ENCODE data around the gene CAV2.

The CAV2 gene

GRCh38 chr7:116521046-116521664 is 21.6 kb downstream of the CAV2 start:
- Histone ChIP-seq H4K20me1 (ENCODE audit: insufficient read depth, low read length) (no peaks in the 10 kb centered on the region), H3K4me2 (ENCODE audit: low read length) (no peak overlapping the region), H3K4me3 (ENCODE audit: low read depth, low read length, poor library complexity, severe bottlenecking) (no peak overlapping the region), H3K9ac (ENCODE audit: low read length) (no peak overlapping the region), H3F3A (ENCODE audit: insufficient read depth, low read length) (no peaks in the 10 kb centered on the region), H3K27me3 (ENCODE audit: insufficient read depth, low read length) (peaks cover 18% of the 10 kb centered on the region; the same call in 1 of the 2 replicates), H3K9me3 (ENCODE audit: low read length) (no peaks in the 10 kb centered on the region), H3K27ac (ENCODE audit: low read depth, low read length, poor library complexity, severe bottlenecking) (no peak overlapping the region), H2AFZ (ENCODE audit: low read length) (no peak overlapping the region), H3K36me3 (ENCODE audit: insufficient read depth, low read length) (no peaks in the 10 kb centered on the region), H3K79me2 (ENCODE audit: insufficient read depth, low read length) (no peaks in the 10 kb centered on the region), H3K4me1 (ENCODE audit: insufficient read depth, low read length, severe bottlenecking) (peaks cover 16% of the 10 kb centered on the region), H3K9me2 (ENCODE audit: low read depth, low read length) (no peaks in the 10 kb centered on the region)
- TF ChIP-seq EZH2 (IDR thresholded peaks at IDR 0.05; ENCODE audit: borderline replicate concordance, low read length): no peak
- TF ChIP-seq, protein P1, sequence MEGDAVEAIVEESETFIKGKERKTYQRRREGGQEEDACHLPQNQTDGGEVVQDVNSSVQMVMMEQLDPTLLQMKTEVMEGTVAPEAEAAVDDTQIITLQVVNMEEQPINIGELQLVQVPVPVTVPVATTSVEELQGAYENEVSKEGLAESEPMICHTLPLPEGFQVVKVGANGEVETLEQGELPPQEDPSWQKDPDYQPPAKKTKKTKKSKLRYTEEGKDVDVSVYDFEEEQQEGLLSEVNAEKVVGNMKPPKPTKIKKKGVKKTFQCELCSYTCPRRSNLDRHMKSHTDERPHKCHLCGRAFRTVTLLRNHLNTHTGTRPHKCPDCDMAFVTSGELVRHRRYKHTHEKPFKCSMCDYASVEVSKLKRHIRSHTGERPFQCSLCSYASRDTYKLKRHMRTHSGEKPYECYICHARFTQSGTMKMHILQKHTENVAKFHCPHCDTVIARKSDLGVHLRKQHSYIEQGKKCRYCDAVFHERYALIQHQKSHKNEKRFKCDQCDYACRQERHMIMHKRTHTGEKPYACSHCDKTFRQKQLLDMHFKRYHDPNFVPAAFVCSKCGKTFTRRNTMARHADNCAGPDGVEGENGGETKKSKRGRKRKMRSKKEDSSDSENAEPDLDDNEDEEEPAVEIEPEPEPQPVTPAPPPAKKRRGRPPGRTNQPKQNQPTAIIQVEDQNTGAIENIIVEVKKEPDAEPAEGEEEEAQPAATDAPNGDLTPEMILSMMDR (IDR thresholded peaks at IDR 0.05; ENCODE audit: low read length): no peak

GRCh38 chr7:116522247-116522646 is 22.7 kb downstream of the CAV2 start:
- H4K20me1 ChIP-seq (ENCODE audit: insufficient read depth, low read length): no peaks in the 10 kb centered on the region
- H3K27ac ChIP-seq (ENCODE audit: low read depth, low read length, poor library complexity, severe bottlenecking): no peak overlapping the region
- H3K9me3 ChIP-seq (ENCODE audit: low read length): no peaks in the 10 kb centered on the region
- no peaks in the 10 kb centered on the region for H3F3A ChIP-seq (ENCODE audit: insufficient read depth, low read length)
- H3K79me2 ChIP-seq (ENCODE audit: insufficient read depth, low read length): no peaks in the 10 kb centered on the region
- H3K4me2 ChIP-seq (ENCODE audit: low read length): no peak overlapping the region
- no peak overlapping the region for H3K4me3 ChIP-seq (ENCODE audit: low read depth, low read length, poor library complexity, severe bottlenecking)
- no peaks in the 10 kb centered on the region for H3K9me2 ChIP-seq (ENCODE audit: low read depth, low read length)
- peaks cover 18% of the 10 kb centered on the region; the same call in 1 of the 2 replicates for H3K27me3 ChIP-seq (ENCODE audit: insufficient read depth, low read length)
- no peaks in the 10 kb centered on the region for H3K36me3 ChIP-seq (ENCODE audit: insufficient read depth, low read length)
- H2AFZ ChIP-seq (ENCODE audit: low read length): no peak overlapping the region
- H3K9ac ChIP-seq (ENCODE audit: low read length): no peak overlapping the region
- H3K4me1 ChIP-seq (ENCODE audit: insufficient read depth, low read length, severe bottlenecking): peaks cover 22% of the 10 kb centered on the region
- TF ChIP-seq, protein P1 (IDR thresholded peaks at IDR 0.05; ENCODE audit: low read length): no peak
- TF ChIP-seq EZH2 (IDR thresholded peaks at IDR 0.05; ENCODE audit: borderline replicate concordance, low read length): no peak

GRCh38 chr7:116524221-116524608 is 24.7 kb downstream of the CAV2 start:
- Histone ChIP-seq H3K79me2 (ENCODE audit: insufficient read depth, low read length) (no peaks in the 10 kb centered on the region), H3F3A (ENCODE audit: insufficient read depth, low read length) (no peaks in the 10 kb centered on the region), H2AFZ (ENCODE audit: low read length) (no peak overlapping the region), H3K36me3 (ENCODE audit: insufficient read depth, low read length) (no peaks in the 10 kb centered on the region), H3K9ac (ENCODE audit: low read length) (no peak overlapping the region), H3K4me2 (ENCODE audit: low read length) (no peak overlapping the region), H3K4me1 (ENCODE audit: insufficient read depth, low read length, severe bottlenecking) (peaks cover 22% of the 10 kb centered on the region), H3K9me2 (ENCODE audit: low read depth, low read length) (no peaks in the 10 kb centered on the region), H3K9me3 (ENCODE audit: low read length) (no peaks in the 10 kb centered on the region), H4K20me1 (ENCODE audit: insufficient read depth, low read length) (no peaks in the 10 kb centered on the region), H3K4me3 (ENCODE audit: low read depth, low read length, poor library complexity, severe bottlenecking) (no peak overlapping the region), H3K27ac (ENCODE audit: low read depth, low read length, poor library complexity, severe bottlenecking) (no peak overlapping the region), H3K27me3 (ENCODE audit: insufficient read depth, low read length) (peaks cover 18% of the 10 kb centered on the region; the same call in 1 of the 2 replicates)
- no peak for TF ChIP-seq EZH2 (IDR thresholded peaks at IDR 0.05; ENCODE audit: borderline replicate concordance, low read length)
- TF ChIP-seq, protein P1 (IDR thresholded peaks at IDR 0.05; ENCODE audit: low read length): no peak
